IMR-90 (cell line): ENCODE data around the gene TADA2A. TPM values are rescaled to one million over a fixed set of nuclear protein-coding genes. Genes with fewer than 3 reads are reported as not detected.

ENCODE experiments used
- BHLHE40 ChIP-seq: fragments of 150-350 bp; IDR thresholded peaks from 2 replicates; pipeline ENCODE4 v1.6.1; 2016; ENCODE audit warnings: mild to moderate bottlenecking, low read depth, low read length
- MXI1 ChIP-seq: IDR thresholded peaks from 2 replicates; pipeline ENCODE4 v1.6.1; 2012; ENCODE audit warnings: low read depth, mild to moderate bottlenecking, low read length, moderate library complexity, borderline replicate concordance
- RFX5 ChIP-seq: IDR thresholded peaks from 2 replicates; pipeline ENCODE4 v1.8.0; 2012; ENCODE audit warnings: low read depth, mild to moderate bottlenecking, low read length, moderate library complexity
- polyA plus RNA-seq, 3 experiments: library from polyadenylated mRNA; depleted of rRNA; stranded (reverse); fragments of >200 nt; gene quantifications; 2 replicates each; pipeline ENCODE4 v1.2.3, GENCODE V29; 2012; ENCODE audit warnings: low replicate concordance in 1 of 3
- total RNA-seq: library from RNA; depleted of rRNA; stranded (reverse); fragments of >200 nt; gene quantifications from 2 replicates; pipeline ENCODE4 v1.2.3, GENCODE V29; 2012
- TF ChIP-seq, protein P1 (sequence below): fragments of 150-350 bp; IDR thresholded peaks from 2 replicates; pipeline ENCODE4 v1.6.1; 2016; ENCODE audit warnings: low read depth, mild to moderate bottlenecking, low read length, moderate library complexity, borderline replicate concordance

The TADA2A gene
- total and polyA plus RNA-seq, 2 of the 4 experiments (the other 2 are of a cell fraction) = 13.1 to 19.7 TPM

GRCh38 chr17:37488607-37489196, 82.0 kb downstream of the TADA2A start (continued):
- TF ChIP-seq, protein P1, sequence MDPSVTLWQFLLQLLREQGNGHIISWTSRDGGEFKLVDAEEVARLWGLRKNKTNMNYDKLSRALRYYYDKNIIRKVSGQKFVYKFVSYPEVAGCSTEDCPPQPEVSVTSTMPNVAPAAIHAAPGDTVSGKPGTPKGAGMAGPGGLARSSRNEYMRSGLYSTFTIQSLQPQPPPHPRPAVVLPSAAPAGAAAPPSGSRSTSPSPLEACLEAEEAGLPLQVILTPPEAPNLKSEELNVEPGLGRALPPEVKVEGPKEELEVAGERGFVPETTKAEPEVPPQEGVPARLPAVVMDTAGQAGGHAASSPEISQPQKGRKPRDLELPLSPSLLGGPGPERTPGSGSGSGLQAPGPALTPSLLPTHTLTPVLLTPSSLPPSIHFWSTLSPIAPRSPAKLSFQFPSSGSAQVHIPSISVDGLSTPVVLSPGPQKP = no peak
- TF ChIP-seq MXI1 (peak; percentile 93), BHLHE40 (peak; percentile 50), RFX5 (no peak)
